ENCODE measurements around the gene ZIK1.

Gene ZIK1

DNA sequence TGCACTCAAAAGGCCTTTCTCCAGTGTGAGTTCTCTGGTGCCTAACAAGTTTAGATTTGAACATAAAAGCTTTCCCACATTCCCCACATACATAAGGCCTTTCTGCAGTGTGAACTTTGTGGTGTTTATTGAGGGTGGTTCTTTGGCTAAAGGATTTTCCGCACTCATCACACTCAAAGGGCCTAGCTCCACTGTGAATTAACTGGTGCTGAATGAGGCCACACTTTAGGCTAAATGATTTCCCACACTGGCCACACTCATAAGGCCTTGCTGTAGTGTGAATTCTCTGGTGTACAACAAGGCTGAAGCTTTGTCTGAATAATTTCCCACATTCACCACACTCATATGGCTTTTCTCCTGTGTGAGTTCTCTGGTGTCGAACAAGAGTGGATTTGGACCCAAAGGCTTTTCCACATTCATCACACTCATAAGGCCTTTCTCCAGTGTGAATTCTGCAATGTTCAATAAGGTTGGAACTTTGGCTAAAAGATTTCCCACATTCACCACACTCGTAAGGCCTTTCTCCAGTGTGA lies 11.5 kb upstream of the ZIK1 start:
- no peak overlapping the region for H3K27ac ChIP-seq
- TF ChIP-seq, protein P1, sequence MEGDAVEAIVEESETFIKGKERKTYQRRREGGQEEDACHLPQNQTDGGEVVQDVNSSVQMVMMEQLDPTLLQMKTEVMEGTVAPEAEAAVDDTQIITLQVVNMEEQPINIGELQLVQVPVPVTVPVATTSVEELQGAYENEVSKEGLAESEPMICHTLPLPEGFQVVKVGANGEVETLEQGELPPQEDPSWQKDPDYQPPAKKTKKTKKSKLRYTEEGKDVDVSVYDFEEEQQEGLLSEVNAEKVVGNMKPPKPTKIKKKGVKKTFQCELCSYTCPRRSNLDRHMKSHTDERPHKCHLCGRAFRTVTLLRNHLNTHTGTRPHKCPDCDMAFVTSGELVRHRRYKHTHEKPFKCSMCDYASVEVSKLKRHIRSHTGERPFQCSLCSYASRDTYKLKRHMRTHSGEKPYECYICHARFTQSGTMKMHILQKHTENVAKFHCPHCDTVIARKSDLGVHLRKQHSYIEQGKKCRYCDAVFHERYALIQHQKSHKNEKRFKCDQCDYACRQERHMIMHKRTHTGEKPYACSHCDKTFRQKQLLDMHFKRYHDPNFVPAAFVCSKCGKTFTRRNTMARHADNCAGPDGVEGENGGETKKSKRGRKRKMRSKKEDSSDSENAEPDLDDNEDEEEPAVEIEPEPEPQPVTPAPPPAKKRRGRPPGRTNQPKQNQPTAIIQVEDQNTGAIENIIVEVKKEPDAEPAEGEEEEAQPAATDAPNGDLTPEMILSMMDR (IDR thresholded peaks at IDR 0.05) = no peak
- no peak for DNase-seq (ENCODE audit: low spot score)
- H3K4me3 ChIP-seq = peak overlapping the region; percentile 18

DNA sequence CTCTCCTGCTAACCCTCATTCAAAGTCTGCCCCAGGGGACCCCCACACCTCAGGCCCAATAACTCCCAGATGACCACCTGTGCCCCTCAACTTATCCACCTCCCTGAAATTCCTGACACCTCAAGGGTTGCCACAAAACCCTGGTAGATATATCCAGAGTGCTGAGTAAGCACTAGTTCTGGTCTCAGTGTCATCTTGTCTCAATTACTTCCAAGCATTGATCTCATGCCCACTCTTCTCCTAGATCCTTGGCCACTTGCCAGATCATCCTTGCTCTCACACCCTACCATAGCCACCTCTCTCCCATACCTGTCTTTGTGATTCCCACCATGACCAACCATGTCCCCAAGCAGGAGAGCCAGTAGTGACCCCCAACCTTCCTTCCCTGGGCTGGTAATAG lies 7.3 kb upstream of the ZIK1 start:
- H3K27ac ChIP-seq = no peak overlapping the region
- no peak for DNase-seq (ENCODE audit: low spot score)
- TF ChIP-seq, protein P1 (IDR thresholded peaks at IDR 0.05) = no peak
- H3K4me3 ChIP-seq = peak overlapping the region; percentile 25

DNA sequence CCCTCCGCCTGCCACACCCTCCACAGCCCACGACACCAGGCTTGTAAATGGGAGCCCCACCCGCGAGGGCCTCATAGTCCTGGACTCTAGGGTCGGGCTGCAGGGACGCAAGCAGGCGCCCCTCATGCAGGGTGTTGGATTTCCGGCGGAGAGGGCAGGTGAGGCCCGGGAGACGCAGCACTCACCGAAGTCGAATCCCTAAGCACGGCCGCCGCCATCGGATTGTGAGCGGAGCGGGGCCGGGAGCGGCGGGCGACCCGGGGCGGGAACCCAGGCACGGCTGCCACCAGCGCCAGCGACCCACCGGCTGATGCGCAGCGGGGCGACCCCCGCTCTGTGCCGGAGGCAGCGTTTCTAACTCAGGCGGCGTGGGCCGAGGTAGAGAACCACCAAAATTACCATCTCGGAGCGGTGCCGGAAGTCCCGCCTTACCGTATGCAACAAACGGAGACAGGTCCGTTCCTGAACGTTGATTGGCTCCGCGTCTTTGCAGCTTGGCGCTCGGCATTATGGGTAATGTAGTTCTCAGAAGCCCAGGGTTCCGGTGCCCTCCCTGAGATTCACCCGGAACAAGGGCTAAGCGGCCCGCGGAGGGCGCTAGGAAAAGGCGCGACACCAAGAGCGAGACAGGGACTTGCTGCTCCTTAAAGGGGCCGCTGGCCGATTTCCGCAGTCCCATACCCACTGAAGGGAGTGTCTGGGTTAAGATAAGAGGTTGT lies 5.3 kb upstream of the ZIK1 start, which contains the start of gene ZNF416:
Gene ZNF416, minus strand, starts transcription at position 425 of the 719 bp plus-strand sequence. Its CDS starts 207 bp downstream, at position 218.
- H3K4me3 ChIP-seq = peak within 1 kb of the TSS; percentile 98
- TF ChIP-seq, protein P1 (IDR thresholded peaks at IDR 0.05) = no peak
- peak; percentile 97 for DNase-seq (ENCODE audit: low spot score)
- H3K27ac ChIP-seq = peak within 1 kb of the TSS; percentile 43 to 82

DNA sequence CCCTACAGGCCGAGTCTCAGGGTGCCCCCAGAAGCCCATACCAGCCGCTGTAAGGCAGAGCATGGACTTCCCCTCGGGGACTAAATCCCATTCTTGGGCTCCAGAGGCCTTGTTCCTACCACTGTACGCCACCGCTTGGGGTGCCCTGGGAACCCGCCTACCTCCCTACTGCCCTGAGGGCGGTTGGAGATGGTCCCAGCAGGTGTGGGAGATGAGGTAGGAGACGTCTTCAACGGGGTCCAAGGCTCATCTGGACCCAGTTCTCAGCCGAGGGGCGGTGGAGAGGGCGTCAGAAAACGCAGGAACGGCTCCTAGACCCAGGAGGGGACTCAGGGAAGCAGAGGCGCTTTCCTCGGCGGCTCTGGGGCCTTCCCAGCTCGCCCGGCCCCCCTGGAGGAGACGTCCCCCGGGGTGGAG lies 833 bp upstream of the ZIK1 start:
- TF ChIP-seq, protein P1 (IDR thresholded peaks at IDR 0.05) = no peak
- Histone ChIP-seq H3K4me3 (peak overlapping the region; percentile 89), H3K27ac (no peak overlapping the region)
- DNase-seq (ENCODE audit: low spot score) = no peak

DNA sequence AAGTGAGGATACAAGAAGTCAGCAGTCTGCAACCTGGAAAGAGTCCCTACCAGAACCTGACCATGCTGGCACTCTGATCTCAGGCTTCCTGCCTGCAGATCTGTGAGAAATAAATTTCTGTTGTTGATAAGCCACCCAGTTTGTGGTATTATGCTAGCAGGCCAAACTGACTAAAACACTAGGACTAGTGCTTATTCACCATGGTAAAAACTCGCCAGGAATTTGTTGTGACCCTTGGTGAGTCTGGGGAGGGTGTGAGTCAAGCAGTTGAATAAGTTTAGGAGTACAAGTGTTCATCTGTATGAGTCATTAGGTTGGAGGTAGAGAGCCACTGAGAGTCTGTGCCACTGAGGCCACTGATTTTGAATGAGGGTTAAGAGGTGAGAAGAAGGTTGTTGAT lies 3.6 kb downstream of the ZIK1 start:
- TF ChIP-seq, protein P1 (IDR thresholded peaks at IDR 0.05) = no peak
- H3K4me3 ChIP-seq = no peak overlapping the region
- H3K27ac ChIP-seq = no peak overlapping the region
- no peak for DNase-seq (ENCODE audit: low spot score)

DNA sequence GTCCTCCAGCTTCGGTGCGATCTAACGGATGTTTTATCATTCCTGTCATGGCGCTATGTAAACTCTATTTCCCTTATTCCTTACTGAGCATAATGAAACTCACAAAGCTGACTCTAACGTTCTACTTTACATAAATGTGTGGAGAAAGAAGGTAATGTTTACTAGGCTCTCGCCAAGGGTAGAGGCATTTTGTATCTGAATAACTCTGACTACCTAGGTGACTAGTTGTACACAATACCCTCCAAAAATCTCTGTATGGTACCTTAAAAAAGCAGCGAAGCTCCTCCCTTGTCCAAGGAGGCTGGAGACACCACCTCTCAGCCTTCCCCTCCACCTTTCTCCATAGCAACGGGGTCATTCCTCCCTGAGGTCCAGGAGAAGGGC lies 15.4 kb downstream of the ZIK1 start:
- no peak for DNase-seq (ENCODE audit: low spot score)
- TF ChIP-seq, protein P1 (IDR thresholded peaks at IDR 0.05) = no peak
- Histone ChIP-seq H3K27ac (peak overlapping the region in 1 of 2 donors; percentile 6), H3K4me3 (peak overlapping the region; percentile 80)

All from coronary artery (tissue), 2 donors.